ENCODE data around the gene TNFRSF9. TPM values are rescaled to one million over a fixed set of nuclear protein-coding genes. Genes with fewer than 3 reads are reported as not detected.

TNFRSF9 gene
- total and polyA plus RNA-seq, 8 donors = 0.08 to 1.4 (median 0.27) TPM; not detected in 3

GRCh38 chr1:7975212-7975865, 34.7 kb upstream of the TNFRSF9 start:
- no peak overlapping the region for H3K27ac ChIP-seq
- H3K4me1 ChIP-seq = no peaks in the 10 kb centered on the region
- peak; percentile 26 to 86 (median 76) for TF ChIP-seq CTCF (IDR thresholded peaks at IDR 0.05)
- no peaks in the 10 kb centered on the region for H3K27me3 ChIP-seq
- peak; percentile 94 to 100 (median 97) for ATAC-seq
- peaks cover 4 to 52% (median 24%) of the 10 kb centered on the region in 3 donors for H3K36me3 ChIP-seq
- 65 to 68% methylated on average over 8 of the region's 8 CpGs for WGBS, 2 donors
- no peaks in the 10 kb centered on the region for H3K9me3 ChIP-seq
- peak; percentile 62 to 84 (median 74) for DNase-seq
- no peak overlapping the region for H3K4me3 ChIP-seq
- no peak for FAIRE-seq
- intact Hi-C loops (cut with DNase I) = no loop called here

GRCh38 chr1:7973086-7973485, 32.4 kb upstream of the TNFRSF9 start:
- WGBS, 2 donors = 96 to 98% methylated on average over 2 of the region's 2 CpGs
- Histone ChIP-seq H3K36me3 (peaks cover 4 to 50% (median 19%) of the 10 kb centered on the region in 3 donors), H3K27ac (no peak overlapping the region), H3K4me3 (no peak overlapping the region), H3K9me3 (no peaks in the 10 kb centered on the region), H3K27me3 (no peaks in the 10 kb centered on the region), H3K4me1 (no peaks in the 10 kb centered on the region)
- no peak for TF ChIP-seq CTCF (IDR thresholded peaks at IDR 0.05)
- FAIRE-seq (no peak), ATAC-seq (no peak), DNase-seq (no peak)
- intact Hi-C loops (cut with DNase I) = no loop called here

- DNase-seq (no peak), ATAC-seq (no peak), FAIRE-seq (no peak)
- Histone ChIP-seq H3K36me3 (peaks cover 4 to 46% (median 22%) of the 10 kb centered on the region in 3 donors), H3K27ac (no peak overlapping the region), H3K4me3 (no peak overlapping the region), H3K27me3 (no peaks in the 10 kb centered on the region), H3K4me1 (no peaks in the 10 kb centered on the region), H3K9me3 (no peaks in the 10 kb centered on the region)
- WGBS, 2 donors = 93 to 94% methylated on average over 5 of the region's 5 CpGs
- no peak for TF ChIP-seq CTCF (IDR thresholded peaks at IDR 0.05)
- intact Hi-C loops (cut with DNase I) = no loop called here
Observed at GRCh38 chr1:7972285-7972684, 31.6 kb upstream of the TNFRSF9 start.

- no peak for FAIRE-seq
- no peak for DNase-seq
- WGBS, 2 donors = 85 to 88% methylated on average over 6 of the region's 6 CpGs
- H3K27ac ChIP-seq = no peak overlapping the region
- no peak for ATAC-seq
- intact Hi-C loops (cut with DNase I) = no loop called here
- H3K4me1 ChIP-seq = no peaks in the 10 kb centered on the region
- no peaks in the 10 kb centered on the region for H3K9me3 ChIP-seq
- peaks cover 4 to 49% (median 25%) of the 10 kb centered on the region in 3 donors for H3K36me3 ChIP-seq
- no peak overlapping the region for H3K4me3 ChIP-seq
- no peaks in the 10 kb centered on the region for H3K27me3 ChIP-seq
- TF ChIP-seq CTCF (IDR thresholded peaks at IDR 0.05) = no peak
Observed at GRCh38 chr1:7971024-7971423, 30.4 kb upstream of the TNFRSF9 start.

- no peak for TF ChIP-seq CTCF (IDR thresholded peaks at IDR 0.05)
- Histone ChIP-seq H3K9me3 (no peaks in the 10 kb centered on the region), H3K27me3 (no peaks in the 10 kb centered on the region), H3K36me3 (peaks cover 4 to 57% (median 32%) of the 10 kb centered on the region in 3 donors), H3K4me1 (no peaks in the 10 kb centered on the region), H3K4me3 (no peak overlapping the region), H3K27ac (no peak overlapping the region)
- intact Hi-C loops (cut with DNase I) = no loop called here
- ATAC-seq (no peak), FAIRE-seq (no peak), DNase-seq (no peak)
- WGBS, 2 donors = 86 to 89% methylated on average over 2 of the region's 2 CpGs
Observed at GRCh38 chr1:7970246-7970645, 29.6 kb upstream of the TNFRSF9 start.

Measured in pancreas (tissue), 10 donors.